ENCODE results near the gene DNAJC5G. TPM values are rescaled to one million over a fixed set of nuclear protein-coding genes. Genes with fewer than 3 reads are reported as not detected.

The DNAJC5G gene
- total RNA-seq, 2 experiments from 2014 or later = not detected

- no peak overlapping the region for H3K27ac Mint-ChIP-seq
- H3K4me1 Mint-ChIP-seq = peaks cover 2% of the 10 kb centered on the region
- H3K4me3 Mint-ChIP-seq = no peak overlapping the region
- H3K36me3 Mint-ChIP-seq = peaks cover 4% of the 10 kb centered on the region
- no peaks in the 10 kb centered on the region for H3K9me3 Mint-ChIP-seq
- H3K27me3 Mint-ChIP-seq = no peaks in the 10 kb centered on the region
- DNase-seq = no peak
Observed at GRCh38 chr2:27245626-27246025, 29.6 kb upstream of the DNAJC5G start.

- no peaks in the 10 kb centered on the region for H3K36me3 Mint-ChIP-seq
- H3K9me3 Mint-ChIP-seq = no peaks in the 10 kb centered on the region
- H3K27me3 Mint-ChIP-seq = no peaks in the 10 kb centered on the region
- DNase-seq = no peak
- no peak overlapping the region for H3K4me3 Mint-ChIP-seq
- H3K4me1 Mint-ChIP-seq = peaks cover 2% of the 10 kb centered on the region
- no peak overlapping the region for H3K27ac Mint-ChIP-seq
Observed at GRCh38 chr2:27247893-27248292, 27.3 kb upstream of the DNAJC5G start.

- no peaks in the 10 kb centered on the region for H3K9me3 Mint-ChIP-seq
- no peak overlapping the region for H3K27ac Mint-ChIP-seq
- no peak overlapping the region for H3K4me3 Mint-ChIP-seq
- H3K36me3 Mint-ChIP-seq = no peaks in the 10 kb centered on the region
- peaks cover 2% of the 10 kb centered on the region for H3K27me3 Mint-ChIP-seq
- no peak for DNase-seq
- H3K4me1 Mint-ChIP-seq = peaks cover 2% of the 10 kb centered on the region
Observed at GRCh38 chr2:27249159-27249890, 25.9 kb upstream of the DNAJC5G start.

- Mint-ChIP-seq H3K9me3 (no peaks in the 10 kb centered on the region), H3K4me1 (peaks cover 2% of the 10 kb centered on the region), H3K4me3 (no peak overlapping the region), H3K27me3 (peaks cover 10% of the 10 kb centered on the region), H3K36me3 (no peaks in the 10 kb centered on the region), H3K27ac (no peak overlapping the region)
- DNase-seq = peak; percentile 73
Observed at GRCh38 chr2:27249891-27250651, 25.2 kb upstream of the DNAJC5G start.

- H3K4me1 Mint-ChIP-seq = peaks cover 2% of the 10 kb centered on the region
- no peaks in the 10 kb centered on the region for H3K36me3 Mint-ChIP-seq
- DNase-seq = no peak
- H3K9me3 Mint-ChIP-seq = no peaks in the 10 kb centered on the region
- no peak overlapping the region for H3K4me3 Mint-ChIP-seq
- H3K27ac Mint-ChIP-seq = no peak overlapping the region
- peaks cover 14% of the 10 kb centered on the region for H3K27me3 Mint-ChIP-seq
Observed at GRCh38 chr2:27250652-27251379, 24.4 kb upstream of the DNAJC5G start.

GRCh38 chr2:27251766-27252165, 23.5 kb upstream of the DNAJC5G start:
- H3K27me3 Mint-ChIP-seq = peaks cover 14% of the 10 kb centered on the region
- H3K9me3 Mint-ChIP-seq = no peaks in the 10 kb centered on the region
- no peak overlapping the region for H3K4me3 Mint-ChIP-seq
- no peaks in the 10 kb centered on the region for H3K36me3 Mint-ChIP-seq
- no peak for DNase-seq
- peaks cover 2% of the 10 kb centered on the region for H3K4me1 Mint-ChIP-seq
- H3K27ac Mint-ChIP-seq = no peak overlapping the region

GRCh38 chr2:27255187-27255586, 20.0 kb upstream of the DNAJC5G start:
- H3K4me3 Mint-ChIP-seq = no peak overlapping the region
- H3K27me3 Mint-ChIP-seq = peaks cover 31% of the 10 kb centered on the region
- no peaks in the 10 kb centered on the region for H3K36me3 Mint-ChIP-seq
- H3K9me3 Mint-ChIP-seq = no peaks in the 10 kb centered on the region
- H3K4me1 Mint-ChIP-seq = peaks cover 2% of the 10 kb centered on the region
- no peak overlapping the region for H3K27ac Mint-ChIP-seq
- DNase-seq = no peak

GRCh38 chr2:27255660-27256059, 19.6 kb upstream of the DNAJC5G start:
- Mint-ChIP-seq H3K27ac (no peak overlapping the region), H3K36me3 (no peaks in the 10 kb centered on the region), H3K9me3 (no peaks in the 10 kb centered on the region), H3K4me3 (no peak overlapping the region), H3K4me1 (no peaks in the 10 kb centered on the region), H3K27me3 (peaks cover 36% of the 10 kb centered on the region)
- DNase-seq = no peak

- Mint-ChIP-seq H3K27me3 (peaks cover 49% of the 10 kb centered on the region), H3K4me3 (no peak overlapping the region), H3K4me1 (peaks cover 3% of the 10 kb centered on the region), H3K9me3 (no peaks in the 10 kb centered on the region), H3K36me3 (no peaks in the 10 kb centered on the region), H3K27ac (no peak overlapping the region)
- no peak for DNase-seq
Observed at GRCh38 chr2:27256855-27257454, 18.3 kb upstream of the DNAJC5G start.

GRCh38 chr2:27258051-27258450, 17.2 kb upstream of the DNAJC5G start:
- no peak for DNase-seq
- Mint-ChIP-seq H3K36me3 (no peaks in the 10 kb centered on the region), H3K27ac (no peak overlapping the region), H3K4me1 (peaks cover 3% of the 10 kb centered on the region), H3K9me3 (no peaks in the 10 kb centered on the region), H3K27me3 (peaks cover 50% of the 10 kb centered on the region), H3K4me3 (no peak overlapping the region)

GRCh38 chr2:27261241-27261925, 13.8 kb upstream of the DNAJC5G start:
- H3K4me1 Mint-ChIP-seq = peaks cover 16% of the 10 kb centered on the region
- DNase-seq = no peak
- H3K4me3 Mint-ChIP-seq = peak overlapping the region; percentile 49
- no peak overlapping the region for H3K27ac Mint-ChIP-seq
- peaks cover 53% of the 10 kb centered on the region for H3K27me3 Mint-ChIP-seq
- H3K9me3 Mint-ChIP-seq = no peaks in the 10 kb centered on the region
- no peaks in the 10 kb centered on the region for H3K36me3 Mint-ChIP-seq

- no peak overlapping the region for H3K27ac Mint-ChIP-seq
- peaks cover 16% of the 10 kb centered on the region for H3K4me1 Mint-ChIP-seq
- peak overlapping the region; percentile 49 for H3K4me3 Mint-ChIP-seq
- peaks cover 53% of the 10 kb centered on the region for H3K27me3 Mint-ChIP-seq
- no peaks in the 10 kb centered on the region for H3K9me3 Mint-ChIP-seq
- DNase-seq = no peak
- H3K36me3 Mint-ChIP-seq = no peaks in the 10 kb centered on the region
Observed at GRCh38 chr2:27261926-27262298, 13.3 kb upstream of the DNAJC5G start.

GRCh38 chr2:27262379-27263286, 12.6 kb upstream of the DNAJC5G start, which contains the start of gene SLC30A3:
Gene SLC30A3 (minus strand): TSS chr2:27263047. CDS start chr2:27262906, 141 bp downstream.
- H3K27ac Mint-ChIP-seq = no peak within 1 kb of the TSS
- H3K4me1 Mint-ChIP-seq = peaks cover 16% of the 10 kb centered on the region
- no peaks in the 10 kb centered on the region for H3K9me3 Mint-ChIP-seq
- no peaks in the 10 kb centered on the region for H3K36me3 Mint-ChIP-seq
- peak within 1 kb of the TSS; percentile 79 for H3K4me3 Mint-ChIP-seq
- peak; percentile 74 for DNase-seq
- H3K27me3 Mint-ChIP-seq = peaks cover 52% of the 10 kb centered on the region

Data from activated naive CD8-positive, alpha-beta T cell treated with anti-CD3 and anti-CD28 coated beads for 36 hours (primary cell).